Heart right ventricle (tissue), 16 donors: ENCODE results near the gene CDCA5. TPM values are rescaled to one million over a fixed set of nuclear protein-coding genes. Genes with fewer than 3 reads are reported as not detected.

Source experiments
- ATAC-seq, 8 donors: fragments of 200-7000 bp; cut with Tn5 transposase; one replicate each; pipeline ENCODE4 v1.9.1; 2020; ENCODE audit warnings: mild to moderate bottlenecking in 8 of 8, moderate library complexity in 8 of 8, moderate number of reproducible peaks in 1 of 8
- DNase-seq, 2 donors: peaks; one replicate each; pipeline ENCODE4 v3.0.0-alpha.2; 2020
- H3K27ac ChIP-seq, 10 donors: fragments of 200-600 bp; sonication (generic) in 2 of 10; one replicate each; pipeline versions ENCODE4 v1.5.0 to v1.8.0; 2020 to 2022; ENCODE audit warnings: mild to moderate bottlenecking in 3 of 10
- H3K27me3 ChIP-seq, 7 donors: fragments of 200-600 bp; one replicate each; pipeline ENCODE4 v1.8.0; 2021 to 2022; ENCODE audit warnings: mild to moderate bottlenecking in 2 of 7
- H3K36me3 ChIP-seq, 9 donors: fragments of 200-600 bp; sonication (generic) in 1 of 9; one replicate each; pipeline versions ENCODE4 v1.5.0 to v1.8.0; 2020 to 2022; ENCODE audit warnings: mild to moderate bottlenecking in 2 of 9
- H3K4me1 ChIP-seq, 9 donors: fragments of 200-600 bp; sonication (generic) in 1 of 9; one replicate each; pipeline versions ENCODE4 v1.5.0 to v1.8.0; 2020 to 2022; ENCODE audit warnings: mild to moderate bottlenecking in 4 of 9
- H3K4me3 ChIP-seq, 10 donors: fragments of 200-600 bp; sonication (generic) in 2 of 10; one replicate each; pipeline versions ENCODE4 v1.5.0 to v1.8.0; 2020 to 2022; ENCODE audit warnings: mild to moderate bottlenecking in 7 of 10, moderate library complexity in 2 of 10
- H3K9me3 ChIP-seq, 11 donors: fragments of 200-600 bp in 10 of 11; sonication (generic) in 2 of 11; one replicate each; pipeline versions ENCODE4 v1.5.0 to v1.8.0; 2013 to 2022; ENCODE audit warnings: mild to moderate bottlenecking in 2 of 11, control low read depth in 1 of 11, moderate library complexity in 1 of 11
- CTCF ChIP-seq, 9 donors: fragments of 200-600 bp; sonication (generic) in 2 of 9; IDR thresholded peaks; one replicate each; pipeline versions ENCODE4 v1.5.0 to v1.8.0; 2021 to 2022; ENCODE audit warnings: antibody characterized with exemption in 9 of 9, mild to moderate bottlenecking in 5 of 9, moderate library complexity in 1 of 9
- WGBS, 2 donors: extraction: QIAGEN DNeasy Blood & Tissue Kit; methylation state at CpG; one replicate each; pipeline ENCODE4 v1.1.7; 2013; ENCODE audit warnings: inconsistent platforms in 1 of 2; 5-methylcytosine and 5-hydroxymethylcytosine counted together
- intact Hi-C, 10 donors: fragments of 100-400 bp; cut with DNase I; formaldehyde crosslinking; loops; one replicate each; pipeline versions ENCODE4 v1.11.1 to v1.14.2; 2022
- polyA plus RNA-seq, 2 donors: library from polyadenylated mRNA; stranded (reverse); fragments of 200-250 nt; gene quantifications; one replicate each; pipeline ENCODE4 v1.2.3, GENCODE V29; 2013
- total RNA-seq, 10 donors: library from RNA; stranded (reverse); fragmentation: NEBNext Ultra II Directional in 3 of 10; extraction: Animal tissue kit (Norgen Biotek cat#: 25700) in 3 of 10; gene quantifications; one replicate each; pipeline versions ENCODE4 v1.2.1 to v1.2.4, GENCODE V29; 2021 to 2023
- donor health status: Arrhythmogenic right ventricular cardiomyopathy.
- donor health status: ischemic (EF 13 %, LVEDD 7.1; RV severe dilation, severe dysfunction).
- donor health status: healthy with polysubstance abuse.
- donor health status: DM: no; HTN: yes; CAD: no.
- donor health status: DM: no; HTN: no; CAD: no.
- donor health status: ischemic (EF 25% LVEDD 6.9; RV normal size, moderate dysfunction).
- donor health status: ischemic (EF 25% LVEDD 5.7; RV mildly dilated, moderate dysfunction).
- donor health status: healthy.
- donor health status: DM: yes; HTN: yes; CAD: no.
- donor health status: Ischemic cardiomyopathy.
- donor health status: ischemic (EF 35%, LVEDD 5.7; RV mildly dilated, moderate dysfunction).
- donor health status: nonischemic (EF 11% LVEDD 7.7; RV severe dilation, severe dysfunction).
- donor health status: DM: yes; HTN: yes; CAD: no.
- donor health status: PGD.
- donor health status: ischemic (EF 29% LVEDD 5.4; RV normal size, mild dysfunction).
- donor health status: nonischemic (EF 23%, LVEDD 6.1; RV moderate dilation, normal function).

Gene CDCA5
- total and polyA plus RNA-seq, 12 donors = 0.45 to 5.3 (median 0.90) TPM

DNA sequence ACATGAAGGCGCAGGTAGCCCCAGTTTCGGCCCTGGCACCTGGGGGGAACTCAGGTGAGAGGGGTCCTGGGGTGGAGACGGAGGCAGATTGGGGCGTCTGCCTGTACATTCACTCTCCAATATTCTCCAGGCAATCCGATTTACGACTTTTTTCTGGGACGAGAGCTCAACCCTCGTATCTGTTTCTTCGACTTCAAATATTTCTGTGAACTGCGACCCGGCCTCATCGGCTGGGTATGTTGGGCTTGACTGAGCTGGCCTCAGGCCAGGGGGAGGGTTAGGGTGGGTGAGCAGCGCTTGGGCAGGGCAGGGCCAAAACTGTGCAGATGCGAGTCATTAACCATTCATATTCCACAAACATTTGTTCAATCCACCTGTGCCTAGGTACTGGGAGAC lies 29.5 kb upstream of the CDCA5 start:
- peaks cover 0 to 10% (median 0%) of the 10 kb centered on the region in 7 donors for H3K27me3 ChIP-seq
- no peaks in the 10 kb centered on the region for H3K9me3 ChIP-seq
- H3K4me3 ChIP-seq = peak overlapping the region in 9 of 10 donors; percentile 38 to 75 (median 60)
- peaks cover 0 to 40% (median 20%) of the 10 kb centered on the region in 9 donors for H3K36me3 ChIP-seq
- no peak for DNase-seq
- no peak for ATAC-seq
- 11 to 15% methylated on average over 14 of the region's 14 CpGs for WGBS, 2 donors
- peak overlapping the region in 9 of 10 donors; percentile 61 to 84 (median 79) for H3K27ac ChIP-seq
- intact Hi-C loops = loop anchor here in 4 of 10 donors (5.0 to 10.0 kb wide), 4 partner anchors 69 to 339 kb away; partner anchors contain the start of genes ARL2 (in 1 of the 4), CAPN1 (in 1 of the 4) and SF1 (in 1 of the 4)
- H3K4me1 ChIP-seq = peaks cover 26 to 73% (median 58%) of the 10 kb centered on the region in 9 donors
- no peak for TF ChIP-seq CTCF (IDR thresholded peaks at IDR 0.05)

DNA sequence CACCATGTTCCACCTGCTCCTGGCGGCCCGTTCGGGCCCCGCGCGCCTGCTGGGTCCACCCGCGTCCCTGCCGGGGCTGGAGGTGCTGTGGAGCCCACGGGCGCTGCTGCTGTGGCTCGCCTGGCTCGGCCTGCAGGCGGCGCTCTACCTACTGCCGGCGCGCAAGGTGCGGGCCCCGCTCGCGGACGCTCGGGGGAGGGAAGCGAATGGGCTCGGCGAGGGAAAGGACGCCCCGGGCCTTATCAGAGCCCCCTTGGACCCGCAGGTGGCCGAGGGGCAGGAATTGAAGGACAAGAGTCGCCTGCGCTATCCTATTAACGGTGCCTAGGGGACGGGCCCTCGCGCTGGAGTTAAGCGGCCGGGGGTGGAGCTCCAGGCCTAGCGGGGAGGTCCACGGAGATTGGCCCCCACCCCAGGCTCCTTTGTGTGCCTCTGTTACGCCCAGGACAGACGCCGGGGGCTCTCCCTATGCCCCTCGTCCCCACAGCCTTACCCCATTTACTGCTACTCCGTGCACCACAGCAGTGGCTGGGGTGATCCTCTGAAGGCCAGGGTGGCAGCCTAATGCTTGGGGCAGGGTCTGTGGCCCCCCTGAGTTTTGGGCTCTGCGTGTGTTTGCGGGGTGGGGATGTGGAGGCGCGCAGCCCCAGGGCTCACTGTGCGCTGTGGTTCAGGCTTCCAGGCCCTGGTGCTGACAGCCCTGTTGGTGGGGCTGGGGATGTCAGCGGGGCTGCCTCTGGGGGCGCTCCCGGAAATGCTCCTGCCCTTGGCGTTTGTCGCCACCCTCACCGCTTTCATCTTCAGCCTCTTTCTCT lies 28.9 kb upstream of the CDCA5 start:
- intact Hi-C loops = loop anchor here in 4 of 10 donors (5.0 to 10.0 kb wide), 4 partner anchors 70 to 338 kb away; partner anchors contain the start of genes ARL2 (in 1 of the 4), CAPN1 (in 1 of the 4) and SF1 (in 1 of the 4)
- Histone ChIP-seq H3K27ac (peak overlapping the region; percentile 27 to 84 (median 74)), H3K36me3 (peaks cover 0 to 42% (median 26%) of the 10 kb centered on the region in 9 donors), H3K9me3 (no peaks in the 10 kb centered on the region), H3K4me1 (peaks cover 26 to 67% (median 54%) of the 10 kb centered on the region in 9 donors), H3K4me3 (peak overlapping the region; percentile 38 to 75 (median 59)), H3K27me3 (peaks cover 0 to 10% (median 0%) of the 10 kb centered on the region in 7 donors)
- peak; percentile 40 to 62 (median 51) for ATAC-seq
- 0 to 1% methylated on average over 51 to 57 of the region's 57 CpGs for WGBS, 2 donors
- peak; percentile 66 to 91 (median 86) for TF ChIP-seq CTCF (IDR thresholded peaks at IDR 0.05)
- peak; percentile 50 to 74 for DNase-seq

DNA sequence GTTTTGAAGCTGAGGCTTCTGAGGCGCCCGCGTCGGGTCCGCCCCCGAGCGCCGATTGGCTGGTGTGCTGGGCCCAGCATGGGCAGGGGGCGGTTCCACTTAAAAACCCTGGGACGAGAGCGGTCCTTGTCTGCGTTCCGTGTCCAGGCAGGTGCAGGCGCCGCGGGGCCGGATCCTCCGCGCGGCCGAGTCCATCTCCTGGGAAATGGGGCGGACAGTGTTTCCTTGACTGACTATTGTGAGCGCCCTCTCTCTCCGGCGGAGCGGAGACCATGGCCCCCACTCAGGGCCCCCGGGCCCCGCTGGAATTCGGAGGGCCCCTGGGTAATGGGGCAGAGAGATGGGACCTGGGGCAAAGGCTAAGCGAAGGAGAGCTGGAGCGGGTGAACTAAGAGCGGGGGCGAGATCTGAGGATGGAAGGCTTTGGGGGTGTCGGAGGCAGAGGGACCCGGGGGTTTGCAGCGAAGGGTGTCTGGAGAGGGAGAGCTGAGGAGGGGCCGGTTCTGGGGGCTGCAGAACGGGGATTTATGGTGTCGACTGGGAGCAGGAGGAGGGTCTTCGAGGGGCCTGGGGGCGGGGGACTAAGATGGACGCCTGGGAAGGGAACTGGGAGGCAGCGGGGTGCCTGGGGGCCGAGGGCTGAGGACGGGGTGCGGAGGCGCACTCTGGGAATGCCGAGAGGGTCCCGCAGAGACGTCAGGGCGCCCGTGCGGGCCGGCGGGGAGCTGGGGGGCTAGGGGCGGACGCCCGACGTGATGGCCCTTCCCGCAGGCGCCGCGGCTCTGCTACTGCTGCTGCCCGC lies 28.1 kb upstream of the CDCA5 start, which contains the start of gene TM7SF2:
TSS of gene TM7SF2 (plus strand) at position 129 of the 802 bp plus-strand sequence. CDS start at position 273, 144 bp downstream.
- no peak for TF ChIP-seq CTCF (IDR thresholded peaks at IDR 0.05)
- H3K27me3 ChIP-seq = peaks cover 0 to 10% (median 0%) of the 10 kb centered on the region in 7 donors
- no peaks in the 10 kb centered on the region for H3K9me3 ChIP-seq
- ATAC-seq (peak; percentile 82 to 94 (median 92)), DNase-seq (peak; percentile 96)
- H3K36me3 ChIP-seq = peaks cover 0 to 46% (median 30%) of the 10 kb centered on the region in 9 donors
- intact Hi-C loops = loop anchor here in 5 of 10 donors (2.0 to 10.0 kb wide), 5 partner anchors 69 to 337 kb away; partner anchors contain the start of genes CAPN1 (in 2 of the 5), ARL2 (in 1 of the 5) and SF1 (in 1 of the 5)
- 0 to 1% methylated on average over 61 to 64 of the region's 64 CpGs for WGBS, 2 donors
- peaks cover 26 to 66% (median 50%) of the 10 kb centered on the region in 9 donors for H3K4me1 ChIP-seq
- peak within 1 kb of the TSS; percentile 27 to 84 (median 74) for H3K27ac ChIP-seq
- H3K4me3 ChIP-seq = peak within 1 kb of the TSS; percentile 38 to 75 (median 59)
